Measurements from ENCODE around the gene CSRNP3.

CSRNP3 gene

DNA sequence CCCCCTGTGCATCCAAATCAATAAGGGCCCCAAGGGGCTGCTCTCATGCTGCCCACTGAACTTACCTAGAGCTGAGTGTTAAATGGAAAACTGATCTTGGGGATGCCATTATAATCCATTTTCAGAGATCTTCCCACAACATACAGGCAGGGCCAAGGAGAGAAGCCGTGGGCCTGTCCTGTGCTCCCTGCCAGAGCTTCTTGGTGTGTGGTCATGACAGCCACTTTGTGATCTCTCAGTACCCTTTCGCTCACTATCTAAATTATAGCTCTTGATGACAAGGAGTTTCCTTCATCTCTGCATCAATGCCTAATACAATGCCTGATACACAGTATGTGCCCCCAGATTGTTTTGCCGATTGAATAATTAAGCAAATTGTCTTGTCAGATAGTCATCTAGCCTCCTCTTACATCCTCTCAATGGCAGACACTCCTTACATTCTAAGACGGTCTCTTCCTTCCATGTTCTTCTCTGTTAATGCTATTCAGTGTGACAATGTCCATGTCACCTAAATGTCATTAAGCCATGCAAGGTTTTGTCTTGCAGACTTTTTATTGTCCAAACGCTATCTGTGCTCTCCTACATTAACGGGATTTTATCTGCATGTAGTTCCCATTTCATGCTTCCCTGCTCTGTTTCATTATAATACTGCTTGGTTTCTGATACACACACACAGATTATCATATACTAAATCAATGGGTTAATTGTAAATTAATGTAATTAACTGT is 5.9 kb downstream of the CSRNP3 start:
- H3K4me3 ChIP-seq (ENCODE audit: control insufficient read depth, low read depth, low read length): no peak overlapping the region
- no peak for DNase-seq (ENCODE audit: low read depth)
- no peak for TF ChIP-seq CTCF (IDR thresholded peaks at IDR 0.05; ENCODE audit: control insufficient read depth, insufficient read depth, low read depth, low read length, missing control alignments)

DNA sequence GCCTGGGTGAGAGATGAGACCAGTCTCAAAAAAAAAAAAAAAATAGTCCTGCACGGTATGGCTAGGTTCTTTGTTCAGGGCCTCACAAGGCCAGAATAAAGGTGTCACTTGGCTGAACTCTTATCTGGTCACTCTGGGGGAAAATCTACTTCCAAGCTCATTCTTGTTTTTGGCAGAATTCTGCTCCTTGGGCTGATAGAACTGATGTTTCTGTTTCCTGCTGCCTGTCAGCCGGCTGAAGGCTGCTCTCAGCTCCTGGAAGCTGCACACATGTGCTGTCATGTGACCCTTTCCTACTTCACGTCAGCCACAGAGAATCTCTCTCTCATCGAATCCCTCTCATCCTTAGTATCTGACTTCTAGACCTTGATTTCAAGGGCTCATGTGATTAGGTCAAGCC is 10.4 kb downstream of the CSRNP3 start:
- no peak for DNase-seq (ENCODE audit: low read depth)
- TF ChIP-seq CTCF (IDR thresholded peaks at IDR 0.05; ENCODE audit: control insufficient read depth, insufficient read depth, low read depth, low read length, missing control alignments): no peak
- H3K4me3 ChIP-seq (ENCODE audit: control insufficient read depth, low read depth, low read length): no peak overlapping the region

- no peak overlapping the region for H3K4me3 ChIP-seq (ENCODE audit: control insufficient read depth, low read depth, low read length)
- no peak for DNase-seq (ENCODE audit: low read depth)
- no peak for TF ChIP-seq CTCF (IDR thresholded peaks at IDR 0.05; ENCODE audit: control insufficient read depth, insufficient read depth, low read depth, low read length, missing control alignments)
These were observed 25.1 kb downstream of the CSRNP3 start for GRCh38 chr2:165494573-165494972.

- no peak for DNase-seq (ENCODE audit: low read depth)
- TF ChIP-seq CTCF (IDR thresholded peaks at IDR 0.05; ENCODE audit: control insufficient read depth, insufficient read depth, low read depth, low read length, missing control alignments): no peak
- H3K4me3 ChIP-seq (ENCODE audit: control insufficient read depth, low read depth, low read length): no peak overlapping the region
These were observed 28.3 kb downstream of the CSRNP3 start for GRCh38 chr2:165497659-165498317.

DNA sequence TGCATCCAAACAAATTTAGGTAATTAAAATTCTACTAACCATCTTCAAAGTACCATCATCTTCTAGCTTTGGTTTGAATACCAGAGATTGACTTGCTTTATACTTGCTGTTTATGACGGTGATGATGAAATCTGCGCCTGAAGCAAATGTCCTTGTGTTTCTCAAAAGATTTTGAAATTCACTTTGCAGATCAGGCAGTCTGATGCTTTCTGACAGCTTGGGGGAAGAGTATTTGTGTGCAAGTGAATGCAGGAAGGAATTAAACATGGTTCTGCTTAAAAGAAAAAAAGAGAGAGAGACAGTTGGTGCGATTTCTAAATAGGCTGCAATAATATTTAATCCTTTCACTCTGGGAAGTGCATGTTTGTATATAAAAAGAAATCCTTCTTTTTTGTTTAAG is 29.6 kb downstream of the CSRNP3 start:
- no peak for TF ChIP-seq CTCF (IDR thresholded peaks at IDR 0.05; ENCODE audit: control insufficient read depth, insufficient read depth, low read depth, low read length, missing control alignments)
- H3K4me3 ChIP-seq (ENCODE audit: control insufficient read depth, low read depth, low read length): no peak overlapping the region
- peak; percentile 8 for DNase-seq (ENCODE audit: low read depth)

DNA sequence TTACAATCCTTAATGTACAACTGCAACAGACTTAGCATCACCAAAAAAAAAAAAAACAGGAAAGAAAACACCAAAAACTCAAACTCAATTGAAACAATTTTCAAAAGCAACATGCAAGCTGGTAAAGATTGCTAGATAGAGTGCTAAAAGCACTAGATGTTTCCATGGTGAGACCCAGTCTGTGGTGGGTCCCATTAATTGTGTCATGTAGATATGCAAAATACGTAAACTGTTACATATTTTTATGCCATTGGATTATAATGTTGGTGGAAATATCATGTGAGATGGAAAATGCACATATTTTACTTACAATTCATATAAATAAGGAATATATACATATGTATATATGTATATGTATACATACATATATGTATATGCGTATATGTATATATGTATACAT is 30.5 kb downstream of the CSRNP3 start:
- no peak for TF ChIP-seq CTCF (IDR thresholded peaks at IDR 0.05; ENCODE audit: control insufficient read depth, insufficient read depth, low read depth, low read length, missing control alignments)
- no peak for DNase-seq (ENCODE audit: low read depth)
- H3K4me3 ChIP-seq (ENCODE audit: control insufficient read depth, low read depth, low read length): no peak overlapping the region
